Measurements from ENCODE around the gene POLR1A.

The POLR1A gene

GRCh38 chr2:85987266-85988174, 118.2 kb downstream of the POLR1A start:
- TF ChIP-seq CTCF (IDR thresholded peaks at IDR 0.05; ENCODE audit: control extremely low read depth, extremely low read depth, low read depth, missing control alignments), result no peak
- ChIA-PET POLR2A (no interaction called here), CTCF (interaction anchor here (1.4 to 1.8 kb wide), 2 partner anchors 48 to 93 kb away, joined by 4 read pairs; no protein-coding TSS in a partner anchor)
- DNase-seq (ENCODE audit: extremely low spot score), result no peak

- DNase-seq (ENCODE audit: extremely low spot score), result no peak
- ChIA-PET CTCF (interaction anchor here (1.8 to 1.9 kb wide), 2 partner anchors 13 to 50 kb away, joined by 4 to 5 read pairs; no protein-coding TSS in a partner anchor), POLR2A (no interaction called here)
- TF ChIP-seq CTCF (IDR thresholded peaks at IDR 0.05; ENCODE audit: control extremely low read depth, extremely low read depth, low read depth, missing control alignments), result no peak
Observed at GRCh38 chr2:85986121-85986520, 119.6 kb downstream of the POLR1A start.

- no peak for TF ChIP-seq CTCF (IDR thresholded peaks at IDR 0.05; ENCODE audit: control extremely low read depth, extremely low read depth, low read depth, missing control alignments)
- DNase-seq (ENCODE audit: extremely low spot score), result no peak
Observed at GRCh38 chr2:85984788-85985187, 120.9 kb downstream of the POLR1A start.

GRCh38 chr2:85983766-85984165, 121.9 kb downstream of the POLR1A start:
- no peak for TF ChIP-seq CTCF (IDR thresholded peaks at IDR 0.05; ENCODE audit: control extremely low read depth, extremely low read depth, low read depth, missing control alignments)
- ChIA-PET CTCF (interaction anchor here (1.6 kb wide), 1 partner anchor 53 kb away, joined by 3 read pairs; no protein-coding TSS in a partner anchor), POLR2A (no interaction called here)
- no peak for DNase-seq (ENCODE audit: extremely low spot score)

More at GRCh38 chr2:85984788-85985187, 120.9 kb downstream of the POLR1A start:
- ChIA-PET CTCF (interaction anchor here (1.1 to 1.9 kb wide), 2 partner anchors 9 to 15 kb away, joined by 3 to 5 read pairs; no protein-coding TSS in a partner anchor), POLR2A (no interaction called here)

GRCh38 chr2:85981579-85982247, 124.0 kb downstream of the POLR1A start:
- TF ChIP-seq CTCF (IDR thresholded peaks at IDR 0.05; ENCODE audit: control extremely low read depth, extremely low read depth, low read depth, missing control alignments), result no peak
- DNase-seq (ENCODE audit: extremely low spot score), result no peak
- ChIA-PET POLR2A (no interaction called here), CTCF (interaction anchor here (1.3 to 1.5 kb wide), 2 partner anchors 99 to 168 kb away, joined by 3 read pairs; no protein-coding TSS in a partner anchor)
